ENCODE results near the gene TARS2.

The TARS2 gene

GRCh38 chr1:150552911-150553289, 65.7 kb downstream of the TARS2 start:
- TF ChIP-seq, protein P1, sequence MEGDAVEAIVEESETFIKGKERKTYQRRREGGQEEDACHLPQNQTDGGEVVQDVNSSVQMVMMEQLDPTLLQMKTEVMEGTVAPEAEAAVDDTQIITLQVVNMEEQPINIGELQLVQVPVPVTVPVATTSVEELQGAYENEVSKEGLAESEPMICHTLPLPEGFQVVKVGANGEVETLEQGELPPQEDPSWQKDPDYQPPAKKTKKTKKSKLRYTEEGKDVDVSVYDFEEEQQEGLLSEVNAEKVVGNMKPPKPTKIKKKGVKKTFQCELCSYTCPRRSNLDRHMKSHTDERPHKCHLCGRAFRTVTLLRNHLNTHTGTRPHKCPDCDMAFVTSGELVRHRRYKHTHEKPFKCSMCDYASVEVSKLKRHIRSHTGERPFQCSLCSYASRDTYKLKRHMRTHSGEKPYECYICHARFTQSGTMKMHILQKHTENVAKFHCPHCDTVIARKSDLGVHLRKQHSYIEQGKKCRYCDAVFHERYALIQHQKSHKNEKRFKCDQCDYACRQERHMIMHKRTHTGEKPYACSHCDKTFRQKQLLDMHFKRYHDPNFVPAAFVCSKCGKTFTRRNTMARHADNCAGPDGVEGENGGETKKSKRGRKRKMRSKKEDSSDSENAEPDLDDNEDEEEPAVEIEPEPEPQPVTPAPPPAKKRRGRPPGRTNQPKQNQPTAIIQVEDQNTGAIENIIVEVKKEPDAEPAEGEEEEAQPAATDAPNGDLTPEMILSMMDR (IDR thresholded peaks at IDR 0.05; ENCODE audit: low read depth, low read length): no peak
- DNase-seq (ENCODE audit: extremely low read depth, low read depth): no peak

GRCh38 chr1:150553392-150554085, 66.3 kb downstream of the TARS2 start:
- DNase-seq (ENCODE audit: extremely low read depth, low read depth): no peak
- TF ChIP-seq, protein P1 (IDR thresholded peaks at IDR 0.05; ENCODE audit: low read depth, low read length): no peak

GRCh38 chr1:150554086-150554452, 66.8 kb downstream of the TARS2 start:
- no peak for DNase-seq (ENCODE audit: extremely low read depth, low read depth)
- TF ChIP-seq, protein P1 (IDR thresholded peaks at IDR 0.05; ENCODE audit: low read depth, low read length): no peak

DNA sequence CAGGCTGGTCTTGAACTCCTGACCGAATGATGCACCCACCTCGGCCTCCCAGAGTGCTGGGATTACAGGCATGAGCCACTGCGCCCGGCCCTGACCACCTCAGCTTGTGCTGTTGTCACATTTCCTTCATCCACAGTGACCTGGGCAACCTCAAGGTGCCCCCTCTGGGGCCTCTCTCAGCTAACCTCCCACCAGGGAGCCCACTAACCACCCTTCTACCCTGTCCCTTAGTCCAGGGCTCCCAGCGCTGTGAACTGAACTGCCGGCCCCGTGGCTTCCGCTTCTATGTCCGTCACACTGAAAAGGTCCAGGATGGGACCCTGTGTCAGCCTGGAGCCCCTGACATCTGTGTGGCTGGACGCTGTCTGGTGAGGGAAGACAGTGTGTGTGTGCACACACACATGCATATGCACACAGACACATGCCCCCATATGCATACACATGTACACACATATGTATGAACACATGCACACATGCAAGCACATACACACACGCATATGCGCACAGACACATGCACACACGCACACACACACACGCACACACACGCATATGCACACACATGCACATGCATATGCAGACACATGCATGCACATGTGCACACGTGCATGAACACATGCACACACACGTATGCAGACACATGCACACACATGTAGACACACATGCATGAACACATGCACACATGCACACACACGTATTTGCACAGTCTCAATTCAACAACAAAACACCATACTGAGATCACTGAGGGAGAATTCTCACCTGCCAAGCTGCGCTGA, 68.2 kb downstream of the TARS2 start:
- DNase-seq (ENCODE audit: extremely low read depth, low read depth): no peak
- TF ChIP-seq, protein P1 (IDR thresholded peaks at IDR 0.05; ENCODE audit: low read depth, low read length): no peak

DNA sequence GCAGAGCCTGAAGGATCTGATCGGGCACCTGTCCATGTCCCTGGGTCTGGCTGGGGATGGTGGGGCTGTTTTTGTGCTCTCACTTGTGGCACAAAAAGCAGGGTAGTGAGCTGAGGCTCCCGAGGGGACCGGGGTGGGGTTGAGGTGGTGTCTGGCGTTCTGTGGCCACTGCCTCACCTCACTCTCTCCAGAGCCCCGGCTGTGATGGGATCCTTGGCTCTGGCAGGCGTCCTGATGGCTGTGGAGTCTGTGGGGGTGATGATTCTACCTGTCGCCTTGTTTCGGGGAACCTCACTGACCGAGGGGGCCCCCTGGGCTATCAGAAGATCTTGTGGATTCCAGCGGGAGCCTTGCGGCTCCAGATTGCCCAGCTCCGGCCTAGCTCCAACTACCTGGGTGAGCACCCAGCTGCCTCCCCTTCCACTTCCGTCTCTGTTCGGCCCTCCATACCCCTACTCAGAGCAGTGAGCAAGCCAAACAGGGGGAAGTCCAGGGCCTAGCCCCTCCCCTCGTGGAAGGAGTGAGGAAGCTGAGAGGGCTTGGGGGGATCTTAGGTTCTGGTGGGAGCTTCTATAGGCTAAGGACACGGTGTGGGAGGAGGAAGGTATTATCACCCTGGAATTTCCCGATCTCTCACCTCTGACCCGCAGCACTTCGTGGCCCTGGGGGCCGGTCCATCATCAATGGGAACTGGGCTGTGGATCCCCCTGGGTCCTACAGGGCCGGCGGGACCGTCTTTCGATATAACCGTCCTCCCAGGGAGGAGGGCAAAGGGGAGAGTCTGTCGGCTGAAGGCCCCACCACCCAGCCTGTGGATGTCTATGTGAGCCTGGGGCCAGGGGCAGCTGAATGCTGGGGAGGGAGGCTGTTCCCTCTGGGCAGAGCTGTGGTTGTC, 69.0 kb downstream of the TARS2 start:
- TF ChIP-seq, protein P1 (IDR thresholded peaks at IDR 0.05; ENCODE audit: low read depth, low read length): no peak
- DNase-seq (ENCODE audit: extremely low read depth, low read depth): no peak

DNA sequence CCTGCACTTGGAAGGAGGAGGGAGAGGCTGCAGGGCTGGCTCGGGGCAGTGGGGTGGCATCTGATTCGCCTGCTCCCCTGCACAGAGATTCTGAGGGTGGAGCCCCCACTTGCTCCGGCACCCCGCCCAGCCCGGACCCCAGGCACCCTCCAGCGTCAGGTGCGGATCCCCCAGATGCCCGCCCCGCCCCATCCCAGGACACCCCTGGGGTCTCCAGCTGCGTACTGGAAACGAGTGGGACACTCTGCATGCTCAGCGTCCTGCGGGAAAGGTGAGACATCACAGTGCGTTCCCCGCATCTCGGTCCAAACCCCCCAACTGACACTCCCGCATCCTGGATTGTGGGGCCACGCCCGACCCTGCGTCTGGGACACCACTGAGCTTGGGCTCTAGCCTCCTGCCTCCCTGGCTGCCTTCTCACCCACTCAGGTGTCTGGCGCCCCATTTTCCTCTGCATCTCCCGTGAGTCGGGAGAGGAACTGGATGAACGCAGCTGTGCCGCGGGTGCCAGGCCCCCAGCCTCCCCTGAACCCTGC, 69.9 kb downstream of the TARS2 start:
- no peak for DNase-seq (ENCODE audit: extremely low read depth, low read depth)
- TF ChIP-seq, protein P1 (IDR thresholded peaks at IDR 0.05; ENCODE audit: low read depth, low read length): no peak
